HepG2 (cell line): ENCODE results near the gene SNAP23. TPM values are rescaled to one million over a fixed set of nuclear protein-coding genes. Genes with fewer than 3 reads are reported as not detected.

Source experiments
- ADNP ChIP-seq: sonication (generic); formaldehyde crosslinking; IDR thresholded peaks from 2 replicates; pipeline ENCODE4 v1.4.0; 2020; ENCODE audit warnings: missing genetic modification reagents
- ATF5 ChIP-seq: sonication (generic); formaldehyde crosslinking; IDR thresholded peaks from 2 replicates; pipeline ENCODE4 v1.4.0; 2020; ENCODE audit warnings: mild to moderate bottlenecking, low read depth, missing genetic modification reagents
- E2F5 ChIP-seq: sonication (generic); formaldehyde crosslinking; conservative IDR thresholded peaks from 2 replicates; pipeline ENCODE4 v1.4.0; 2020; ENCODE audit warnings: missing genetic modification reagents
- ESRRA ChIP-seq: sonication (generic); formaldehyde crosslinking; IDR thresholded peaks from 2 replicates; pipeline ENCODE4 v1.5.1; 2020; ENCODE audit warnings: mild to moderate bottlenecking, low read depth, missing genetic modification reagents
- FOXP4 ChIP-seq: sonication (generic); formaldehyde crosslinking; IDR thresholded peaks from 2 replicates; pipeline ENCODE4 v1.4.0; 2020; ENCODE audit warnings: missing genetic modification reagents
- GTF3A ChIP-seq: sonication (generic); formaldehyde crosslinking; conservative IDR thresholded peaks from 2 replicates; pipeline ENCODE4 v1.4.0; 2020; ENCODE audit warnings: mild to moderate bottlenecking, missing genetic modification reagents
- HBP1 ChIP-seq: IDR thresholded peaks from 2 replicates; pipeline ENCODE4 v1.6.1; 2016; ENCODE audit warnings: low read depth, control low read depth
- MXD1 ChIP-seq: sonication (generic); formaldehyde crosslinking; IDR thresholded peaks from 2 replicates; pipeline ENCODE4 v1.4.0; 2020; ENCODE audit warnings: mild to moderate bottlenecking, missing genetic modification reagents
- MYPOP ChIP-seq: sonication (generic); formaldehyde crosslinking; IDR thresholded peaks from 2 replicates; pipeline ENCODE4 v1.8.1; 2023; ENCODE audit warnings: mild to moderate bottlenecking, moderate library complexity, missing genetic modification reagents
- PCBP2 ChIP-seq: fragments of 200-400 bp; formaldehyde crosslinking; optimal IDR thresholded peaks from 2 replicates; pipeline ENCODE3; 2018; ENCODE audit warnings: low read length, low read depth; ENCODE audit not compliant: poor library complexity, severe bottlenecking
- RBAK ChIP-seq: sonication (generic); formaldehyde crosslinking; IDR thresholded peaks from 2 replicates; pipeline ENCODE4 v1.5.1; 2020; ENCODE audit warnings: mild to moderate bottlenecking, missing genetic modification reagents
- RFXANK ChIP-seq: IDR thresholded peaks from 2 replicates; pipeline ENCODE4 v1.6.1; 2016
- SMYD3 ChIP-seq: sonication (generic); formaldehyde crosslinking; IDR thresholded peaks from 2 replicates; pipeline ENCODE4 v1.8.1; 2023; ENCODE audit warnings: mild to moderate bottlenecking, missing genetic modification reagents
- TBP ChIP-seq: sonication (generic); formaldehyde crosslinking; IDR thresholded peaks from 2 replicates; pipeline ENCODE4 v1.5.0; 2020; ENCODE audit warnings: missing genetic modification reagents
- TBX2 ChIP-seq: sonication (generic); formaldehyde crosslinking; IDR thresholded peaks from 2 replicates; pipeline ENCODE4 v1.5.0; 2020; ENCODE audit warnings: missing genetic modification reagents, mild to moderate bottlenecking, borderline replicate concordance
- TGIF2 ChIP-seq: IDR thresholded peaks from 2 replicates; pipeline ENCODE4 v1.6.1; 2016; ENCODE audit warnings: control low read depth, missing compliant biosample characterization
- ZBTB21 ChIP-seq: sonication (generic); formaldehyde crosslinking; IDR thresholded peaks from 2 replicates; pipeline ENCODE4 v1.4.0; 2020; ENCODE audit warnings: missing genetic modification reagents
- ZBTB33 ChIP-seq: sonication (generic); formaldehyde crosslinking; IDR thresholded peaks from 2 replicates; pipeline ENCODE4 v1.4.0; 2020; ENCODE audit warnings: missing genetic modification reagents
- ZNF580 ChIP-seq: IDR thresholded peaks from 2 replicates; pipeline ENCODE4 v1.6.1; 2016; ENCODE audit warnings: low read depth, borderline replicate concordance
- ZNF644 ChIP-seq: IDR thresholded peaks from 2 replicates; pipeline ENCODE4 v1.6.1; 2016; ENCODE audit warnings: low read depth
- ZSCAN25 ChIP-seq: sonication (generic); formaldehyde crosslinking; IDR thresholded peaks from 2 replicates; pipeline ENCODE4 v1.8.0; 2022; ENCODE audit warnings: mild to moderate bottlenecking, missing genetic modification reagents
- polyA plus RNA-seq, 8 experiments: library from polyadenylated mRNA; depleted of rRNA in 3 of 8; stranded (reverse) in 7 of 8; unstranded in 1 of 8; fragments of >200 nt; fragmentation: Illumina TruSeq in 4 of 8; extraction: Trizol in 4 of 8; gene quantifications; 2 replicates each; pipeline versions ENCODE4 v1.2.1 to v1.2.3, GENCODE V29; 2011 to 2016; ENCODE audit warnings: low read depth in 4 of 8, missing spikeins in 1 of 8, mixed read lengths in 1 of 8; ENCODE audit not compliant: insufficient read depth in 1 of 8
- total RNA-seq, 5 experiments: library from RNA; depleted of rRNA; stranded (reverse); fragments of >200 nt; fragmentation: Illumina TruSeq; extraction: Trizol; gene quantifications; 2 replicates each; pipeline ENCODE4 v1.2.3, GENCODE V29; 2016; ENCODE audit warnings: low read depth in 1 of 5

SNAP23 gene
- total and polyA plus RNA-seq, 2 of the 13 experiments (the other 11 are each of a cell fraction or from before 2014, with no cell fraction given), result 37.0 to 101 TPM

- TF ChIP-seq ZBTB33 (CRISPR knock-in tag) (no peak), RFXANK (CRISPR knock-in tag) (no peak), SMYD3 (0 out of 2 replicates have a peak, but pooled peaks have one; percentile 66), MYPOP (CRISPR knock-in tag) (peak; percentile 96), E2F5 (peak; percentile 90), ZNF580 (no peak; the same call in 1 of the 2 replicates), FOXP4 (CRISPR knock-in tag) (peak; percentile 55; the same call in 1 of the 2 replicates), TBX2 (CRISPR knock-in tag) (peak; percentile 89), ATF5 (CRISPR knock-in tag) (no peak), ZBTB21 (no peak), PCBP2 (no peak), TGIF2 (CRISPR knock-in tag) (peak; percentile 80), HBP1 (CRISPR knock-in tag) (peak; percentile 81), ZSCAN25 (CRISPR knock-in tag) (peak; percentile 43; the same call in 1 of the 2 replicates), ESRRA (CRISPR knock-in tag) (peak; percentile 66), GTF3A (no peak), ZNF644 (CRISPR knock-in tag) (no peak), ADNP (no peak), TBP (CRISPR knock-in tag) (no peak), RBAK (CRISPR knock-in tag) (no peak; the same call in 1 of the 2 replicates), MXD1 (CRISPR knock-in tag) (peak; percentile 84)
These were observed 53.0 kb downstream of the SNAP23 start, which contains the start of the genes HAUS2 and LRRC57 (continued) for GRCh38 chr15:42548249-42549031.
